GM11168 (cell line): ENCODE results near the gene UBR1.
"Not testable (repeated sequence)": the region's sequence is repeated elsewhere in the genome, so short reads cannot be mapped to it uniquely, and the experiment has no call there.

Experiments used
- in situ Hi-C: fragments of 300-500 bp; cut with MboI; formaldehyde crosslinking; loops from one replicate; pipeline ENCODE4 v1.12.0; 2022; ENCODE audit warnings: low sequenced_read_pairs; ENCODE audit not compliant: unreplicated experiment

The UBR1 gene

GRCh38 chr15:42920519-42921341 lies 185.1 kb downstream of the UBR1 start, which contains the start of gene TTBK2:
Gene TTBK2 (minus strand): TSS chr15:42920778. CDS start chr15:42878617, 42,161 bp downstream.
- in situ Hi-C loops, result loop anchor here (10.0 kb wide), 1 partner anchor 216 kb away; no protein-coding TSS in a partner anchor

- in situ Hi-C loops, result loop anchor here (10.0 kb wide), 1 partner anchor 215 kb away; no protein-coding TSS in a partner anchor
These were observed 185.9 kb downstream of the UBR1 start for GRCh38 chr15:42919799-42920518.

- in situ Hi-C loops, result no loop called here
These were observed 186.5 kb downstream of the UBR1 start for GRCh38 chr15:42919308-42919707.

GRCh38 chr15:42918047-42918446 lies 187.8 kb downstream of the UBR1 start:
- in situ Hi-C loops, result no loop called here

- in situ Hi-C loops, result no loop called here
These were observed 190.1 kb downstream of the UBR1 start for GRCh38 chr15:42915654-42916315.

- in situ Hi-C loops, result no loop called here
These were observed 190.9 kb downstream of the UBR1 start for GRCh38 chr15:42914728-42915497.

GRCh38 chr15:42911058-42911592 lies 194.7 kb downstream of the UBR1 start:
- in situ Hi-C loops, result no loop called here

- in situ Hi-C loops, result no loop called here
These were observed 197.3 kb downstream of the UBR1 start for GRCh38 chr15:42908538-42908937.

- in situ Hi-C loops, result no loop called here
These were observed 202.2 kb downstream of the UBR1 start for GRCh38 chr15:42903388-42904324.

- in situ Hi-C loops, result not testable (repeated sequence)
These were observed 211.9 kb downstream of the UBR1 start for GRCh38 chr15:42893911-42894310.
